Keratinocyte (primary cell): ENCODE results near the gene COL9A3. TPM values are rescaled to one million over a fixed set of nuclear protein-coding genes. Genes with fewer than 3 reads are reported as not detected.

Experiments used
- DNase-seq: peaks from one replicate; pipeline ENCODE4 v3.0.0-alpha.2; 2011; ENCODE audit warnings: low read depth, missing footprints, low spot score
- FAIRE-seq: peaks from 2 replicates; lab custom pipeline; 2011; peaks lifted over from hg19 to GRCh38; lab: Jason Lieb, UNC
- H2AFZ ChIP-seq: 2 replicates; pipeline ENCODE4 v1.6.0; 2012; ENCODE audit warnings: low read length, control low read depth, inconsistent platforms; ENCODE audit not compliant: control insufficient read depth
- H3K27ac ChIP-seq: 2 replicates; pipeline ENCODE4 v1.5.1; 2011; ENCODE audit warnings: low read length; ENCODE audit not compliant: control insufficient read depth, insufficient read depth
- H3K27me3 ChIP-seq: 3 replicates; pipeline ENCODE4 v1.6.0; 2011; ENCODE audit warnings: low read length; ENCODE audit not compliant: control insufficient read depth, insufficient read depth; ENCODE audit errors: extremely low read depth
- H3K36me3 ChIP-seq, 2 experiments: 2 replicates in 1 of 2; 3 replicates in 1 of 2; pipeline ENCODE4 v1.5.1; 2011; ENCODE audit warnings: low read length in 2 of 2, mild to moderate bottlenecking in 1 of 2; ENCODE audit not compliant: control insufficient read depth in 2 of 2, insufficient read depth in 2 of 2; ENCODE audit errors: extremely low read depth in 1 of 2
- H3K4me1 ChIP-seq: 3 replicates; pipeline ENCODE4 v1.5.1; 2011; ENCODE audit warnings: low read length; ENCODE audit not compliant: control insufficient read depth, insufficient read depth; ENCODE audit errors: extremely low read depth
- H3K4me2 ChIP-seq: 3 replicates; pipeline ENCODE4 v1.6.0; 2011; ENCODE audit warnings: low read depth, low read length; ENCODE audit not compliant: control insufficient read depth, insufficient read depth; ENCODE audit errors: extremely low read depth
- H3K4me3 ChIP-seq, 3 experiments: fragments of 200-600 bp in 1 of 3; sonication (generic) in 1 of 3; 2 replicates in 2 of 3; 3 replicates in 1 of 3; pipeline ENCODE4 v1.5.1; 2011 to 2016; ENCODE audit warnings: low read length in 3 of 3, mild to moderate bottlenecking in 3 of 3, control low read depth in 2 of 3, inconsistent platforms in 1 of 3, low read depth in 1 of 3, mixed read lengths in 1 of 3, mixed run types in 1 of 3, moderate library complexity in 1 of 3; ENCODE audit not compliant: control insufficient read depth in 2 of 3, insufficient read depth in 2 of 3; ENCODE audit errors: extremely low read depth in 1 of 3
- H3K79me2 ChIP-seq: 2 replicates; pipeline ENCODE4 v1.6.0; 2012; ENCODE audit warnings: low read length; ENCODE audit not compliant: control insufficient read depth, insufficient read depth
- H3K9ac ChIP-seq: 3 replicates; pipeline ENCODE4 v1.6.0; 2011; ENCODE audit warnings: low read length; ENCODE audit not compliant: control insufficient read depth, insufficient read depth; ENCODE audit errors: extremely low read depth
- H3K9me1 ChIP-seq: 3 replicates; pipeline ENCODE4 v1.6.0; 2011; ENCODE audit warnings: low read length; ENCODE audit not compliant: control insufficient read depth, insufficient read depth; ENCODE audit errors: extremely low read depth
- H3K9me3 ChIP-seq: 2 replicates; pipeline ENCODE4 v1.5.1; 2012; ENCODE audit warnings: low read depth, low read length; ENCODE audit not compliant: control insufficient read depth
- H4K20me1 ChIP-seq: 3 replicates; pipeline ENCODE4 v1.6.0; 2011; ENCODE audit warnings: low read length; ENCODE audit not compliant: control insufficient read depth, insufficient read depth; ENCODE audit errors: extremely low read depth
- EZH2 ChIP-seq: IDR thresholded peaks from one replicate; pipeline ENCODE4 v1.6.1; 2012; ENCODE audit warnings: inconsistent platforms, mild to moderate bottlenecking, low read length, moderate library complexity
- dilution Hi-C: fragments of 300-500 bp; cut with MboI; formaldehyde crosslinking; loops from one replicate; pipeline ENCODE4 v1.7.0; 2020; ENCODE audit warnings: low sequenced_read_pairs; ENCODE audit not compliant: extremely low pct_ligation_motif_present
- polyA plus RNA-seq, 5 experiments: library from polyadenylated mRNA; depleted of rRNA in 3 of 5; stranded (reverse) in 3 of 5; stranded (forward) in 1 of 5; unstranded in 1 of 5; fragments of >200 nt; gene quantifications; 1 replicate in 1 of 5; 2 replicates in 3 of 5; 3 replicates in 1 of 5; pipeline versions ENCODE4 v1.2.1 to v1.2.3, GENCODE V29; 2011 to 2012; ENCODE audit warnings: missing spikeins in 2 of 5, low read depth in 1 of 5, low replicate concordance in 1 of 5
- TF ChIP-seq, protein P1 (sequence below), 3 experiments: IDR thresholded peaks in 1 of 3; conservative IDR thresholded peaks in 1 of 3; optimal IDR thresholded peaks in 1 of 3; 2 replicates in 2 of 3; 3 replicates in 1 of 3; pipeline versions ENCODE3 to v1.5.1; 2011; ENCODE audit warnings: low read length in 3 of 3, mild to moderate bottlenecking in 3 of 3, moderate library complexity in 2 of 3, control low read depth in 1 of 3, inconsistent platforms in 1 of 3; ENCODE audit not compliant: insufficient read depth in 2 of 3; ENCODE audit errors: extremely low read depth in 1 of 3

The COL9A3 gene
- polyA plus RNA-seq, 1 donor (not counting 4 experiments of a cell fraction or from before 2014, with no cell fraction given), result 4.8 TPM

DNA sequence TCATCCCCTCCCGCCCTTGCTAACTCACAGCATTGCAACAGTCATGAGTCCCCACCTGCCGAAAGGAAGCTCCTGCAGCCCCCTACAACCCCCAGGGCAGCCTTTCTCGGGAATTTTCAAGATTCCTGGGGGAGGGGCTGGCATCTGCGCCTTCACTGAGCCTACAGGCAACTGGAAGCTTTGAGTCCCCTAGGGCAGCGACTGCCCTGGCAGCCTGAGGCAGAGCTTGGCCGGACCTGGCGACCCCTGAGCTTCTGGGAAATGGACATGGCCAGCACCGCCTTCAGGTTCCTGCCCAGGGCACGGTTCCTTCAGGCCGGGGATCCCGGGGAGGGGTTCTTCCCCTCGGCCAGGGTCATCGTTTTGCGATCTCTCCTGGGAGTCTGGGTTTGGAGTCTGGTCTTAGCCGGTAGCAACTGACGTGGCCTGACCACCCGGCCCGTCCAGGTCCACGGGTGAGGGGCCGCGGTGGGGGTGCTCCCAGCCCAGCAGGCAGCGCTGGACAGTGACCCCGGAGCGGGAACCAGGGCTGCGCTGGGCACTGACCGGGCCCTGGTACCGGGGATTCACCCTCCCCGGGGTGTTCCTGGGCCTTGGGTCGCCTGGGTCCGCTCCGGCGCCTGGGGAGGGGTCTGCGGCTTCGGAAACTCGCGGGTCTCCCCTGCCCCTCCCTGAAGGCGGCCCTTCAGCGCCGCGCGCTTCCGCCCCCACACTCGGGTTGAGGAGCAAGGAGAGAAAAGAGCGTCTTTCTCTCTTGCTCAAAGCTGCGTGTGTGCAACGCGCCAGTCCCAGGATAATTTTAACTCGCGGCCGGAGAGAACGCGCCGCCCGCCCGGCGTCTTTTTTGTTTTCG, 593 bp upstream of the COL9A3 start:
- peaks cover 21% of the 10 kb centered on the region for H3K4me1 ChIP-seq
- dilution Hi-C loops, result no loop called here

DNA sequence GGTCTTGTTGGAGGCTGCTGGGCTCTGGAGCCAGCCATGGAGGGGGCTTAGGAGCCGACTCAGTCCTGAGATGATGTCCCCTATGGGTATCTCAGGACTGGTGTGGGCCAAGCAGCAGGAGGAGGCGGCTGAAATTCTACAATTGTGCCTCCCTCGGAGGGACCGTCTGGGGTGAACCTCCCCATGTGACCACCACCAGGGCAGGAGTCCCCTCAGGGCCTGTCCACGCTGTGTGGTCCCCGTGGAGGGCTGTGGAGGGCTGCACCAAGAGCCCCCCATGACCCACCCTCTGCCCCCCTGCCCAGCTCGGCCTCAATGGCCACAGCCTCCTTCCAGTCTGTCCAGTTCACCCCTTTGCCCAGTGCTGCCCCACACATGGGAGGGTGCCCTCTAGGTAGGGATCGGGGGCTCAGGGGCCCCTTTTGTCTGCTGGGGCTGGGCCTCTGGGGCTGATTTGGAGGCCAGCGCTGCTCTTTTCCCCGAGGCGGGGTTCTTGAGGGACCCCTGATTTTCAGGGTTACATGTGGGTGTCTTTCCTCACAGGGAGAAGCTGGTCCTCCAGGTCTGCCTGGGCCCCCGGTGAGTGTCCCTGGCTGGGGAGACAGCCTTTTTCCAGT, 1.2 kb downstream of the COL9A3 start:
- no peaks in the 10 kb centered on the region for H3K79me2 ChIP-seq
- no peak for DNase-seq
- H3K4me2 ChIP-seq, result no peak overlapping the region
- H3K36me3 ChIP-seq, result peaks cover 0 to 2% of the 10 kb centered on the region in 2 experiments
- H3K9me1 ChIP-seq, result no peaks in the 10 kb centered on the region
- H3K4me3 ChIP-seq, result no peak overlapping the region
- no peak overlapping the region for H3K27ac ChIP-seq
- peaks cover 39% of the 10 kb centered on the region for H3K27me3 ChIP-seq
- no peaks in the 10 kb centered on the region for H3K9me3 ChIP-seq
- TF ChIP-seq, protein P1, sequence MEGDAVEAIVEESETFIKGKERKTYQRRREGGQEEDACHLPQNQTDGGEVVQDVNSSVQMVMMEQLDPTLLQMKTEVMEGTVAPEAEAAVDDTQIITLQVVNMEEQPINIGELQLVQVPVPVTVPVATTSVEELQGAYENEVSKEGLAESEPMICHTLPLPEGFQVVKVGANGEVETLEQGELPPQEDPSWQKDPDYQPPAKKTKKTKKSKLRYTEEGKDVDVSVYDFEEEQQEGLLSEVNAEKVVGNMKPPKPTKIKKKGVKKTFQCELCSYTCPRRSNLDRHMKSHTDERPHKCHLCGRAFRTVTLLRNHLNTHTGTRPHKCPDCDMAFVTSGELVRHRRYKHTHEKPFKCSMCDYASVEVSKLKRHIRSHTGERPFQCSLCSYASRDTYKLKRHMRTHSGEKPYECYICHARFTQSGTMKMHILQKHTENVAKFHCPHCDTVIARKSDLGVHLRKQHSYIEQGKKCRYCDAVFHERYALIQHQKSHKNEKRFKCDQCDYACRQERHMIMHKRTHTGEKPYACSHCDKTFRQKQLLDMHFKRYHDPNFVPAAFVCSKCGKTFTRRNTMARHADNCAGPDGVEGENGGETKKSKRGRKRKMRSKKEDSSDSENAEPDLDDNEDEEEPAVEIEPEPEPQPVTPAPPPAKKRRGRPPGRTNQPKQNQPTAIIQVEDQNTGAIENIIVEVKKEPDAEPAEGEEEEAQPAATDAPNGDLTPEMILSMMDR (optimal IDR thresholded peaks at IDR 0.05 in 1 of 3, IDR thresholded peaks at IDR 0.05 in 1 of 3, conservative IDR thresholded peaks at IDR 0.05 in 1 of 3; ENCODE audit: extremely low read depth in 1 of 3, insufficient read depth in 2 of 3, low read length in 3 of 3), result no peak
- no peak for TF ChIP-seq EZH2
- peaks cover 21% of the 10 kb centered on the region for H3K4me1 ChIP-seq
- dilution Hi-C loops, result no loop called here
- no peak overlapping the region for H3K9ac ChIP-seq
- H4K20me1 ChIP-seq, result peaks cover 4% of the 10 kb centered on the region
- no peak for FAIRE-seq
- no peak overlapping the region for H2AFZ ChIP-seq

More for the DNA sequence above, 593 bp upstream of the COL9A3 start:
- Histone ChIP-seq H3K9me1 (no peaks in the 10 kb centered on the region), H3K36me3 (peaks cover 0 to 10% of the 10 kb centered on the region in 2 experiments), H4K20me1 (peaks cover 4% of the 10 kb centered on the region), H2AFZ (no peak overlapping the region), H3K9me3 (no peaks in the 10 kb centered on the region), H3K79me2 (no peaks in the 10 kb centered on the region), H3K27ac (no peak overlapping the region), H3K4me2 (peak overlapping the region; percentile 64), H3K27me3 (peaks cover 39% of the 10 kb centered on the region), H3K9ac (peak overlapping the region; percentile 22), H3K4me3 (peak overlapping the region; percentile 8 to 38 (median 14))
- TF ChIP-seq, protein P1 (optimal IDR thresholded peaks at IDR 0.05 in 1 of 3, IDR thresholded peaks at IDR 0.05 in 1 of 3, conservative IDR thresholded peaks at IDR 0.05 in 1 of 3; ENCODE audit: extremely low read depth in 1 of 3, insufficient read depth in 2 of 3, low read length in 3 of 3), result no peak
- TF ChIP-seq EZH2, result peak; percentile 67
- DNase-seq, result no peak
- FAIRE-seq, result no peak
